HepG2 (cell line): ENCODE data around the gene MRPL38. TPM values are rescaled to one million over a fixed set of nuclear protein-coding genes. Genes with fewer than 3 reads are reported as not detected.

Source experiments
- ATAC-seq: fragments of 200-7000 bp; cut with Tn5 transposase; 3 replicates; pipeline ENCODE4 v1.9.1; 2020; ENCODE audit warnings: mild to moderate bottlenecking, moderate library complexity
- BruUV-seq: library from RNA; stranded (reverse); fragments of 400-500 nt; replicated peaks from 2 replicates; lab custom pipeline; 2021; lab: Mats Ljungman, UMichigan
- CTCF ChIA-PET: fragments of 300-600 bp; formaldehyde crosslinking; extraction: SDS; loops from one replicate; lab custom pipeline; 2021; ENCODE audit warnings: low total read pairs, inconsistent platforms, low intra/inter-chr PET ratio; lab: Yijun Ruan, JAX
- POLR2A ChIA-PET: fragments of 350-600 bp; sonication (Branson Sonifier 250); formaldehyde crosslinking; loops from one replicate; lab custom pipeline; 2020; ENCODE audit warnings: antibody characterized with exemption, inconsistent platforms; lab: Yijun Ruan, JAX
- DNase-seq: peaks from one replicate; pipeline ENCODE4 v3.0.0-alpha.2; 2015; ENCODE audit warnings: low spot score
- FAIRE-seq: peaks from 3 replicates; lab custom pipeline; 2011; peaks lifted over from hg19 to GRCh38; lab: Jason Lieb, UNC
- H2AFZ ChIP-seq: one replicate; pipeline ENCODE4 v1.6.1; 2011; ENCODE audit warnings: low read length, inconsistent platforms
- H3K27ac ChIP-seq: fragments of 300-600 bp; 3 replicates; pipeline ENCODE4 v1.8.0; 2011; ENCODE audit warnings: mixed run types, mild to moderate bottlenecking, mixed read lengths, low read length, inconsistent platforms; ENCODE audit not compliant: insufficient read depth; ENCODE audit errors: extremely low read length
- H3K27me3 ChIP-seq, 2 experiments: fragments of 200-600 bp in 1 of 2; 2 replicates in 1 of 2; 3 replicates in 1 of 2; pipeline versions ENCODE4 v1.6.0 to v1.8.0; 2011; ENCODE audit warnings: low read length in 2 of 2, mild to moderate bottlenecking in 2 of 2, moderate library complexity in 2 of 2, inconsistent platforms in 1 of 2; ENCODE audit not compliant: insufficient read depth in 2 of 2, control insufficient read depth in 1 of 2
- H3K36me3 ChIP-seq, 2 experiments: fragments of 200-600 bp in 1 of 2; replicated peaks in 1 of 2; 2 replicates in 1 of 2; 3 replicates in 1 of 2; pipeline versions ENCODE4 v1.5.1 to v1.8.0; 2011; ENCODE audit warnings: low read length in 2 of 2, inconsistent platforms in 1 of 2; ENCODE audit not compliant: insufficient read depth in 2 of 2, control insufficient read depth in 1 of 2
- H3K4me1 ChIP-seq: 2 replicates; pipeline ENCODE4 v1.5.1; 2012; ENCODE audit warnings: low read length, inconsistent platforms; ENCODE audit not compliant: insufficient read depth
- H3K4me2 ChIP-seq: 2 replicates; pipeline ENCODE4 v1.6.0; 2011; ENCODE audit warnings: low read depth, low read length, inconsistent platforms
- H3K4me3 ChIP-seq, 3 experiments: fragments of 200-600 bp in 1 of 3; sonication (generic), shearing (Covaris generic) in 1 of 3; replicated peaks in 1 of 3; 2 replicates each; pipeline ENCODE4 v1.5.1; 2011 to 2016; ENCODE audit warnings: low read length in 3 of 3, inconsistent platforms in 2 of 3, low read depth in 2 of 3, mild to moderate bottlenecking in 2 of 3, control low read depth in 1 of 3, mixed read lengths in 1 of 3; ENCODE audit not compliant: insufficient read depth in 1 of 3
- H3K79me2 ChIP-seq: one replicate; pipeline ENCODE4 v1.6.1; 2011; ENCODE audit warnings: low read length, inconsistent platforms; ENCODE audit not compliant: insufficient read depth
- H3K9ac ChIP-seq: 2 replicates; pipeline ENCODE4 v1.6.0; 2011; ENCODE audit warnings: mild to moderate bottlenecking, low read depth, low read length, inconsistent platforms; ENCODE audit not compliant: insufficient read depth
- H3K9me3 ChIP-seq: 2 replicates; pipeline ENCODE4 v1.5.1; 2012; ENCODE audit warnings: mild to moderate bottlenecking, low read length
- H4K20me1 ChIP-seq: 2 replicates; pipeline ENCODE4 v1.6.0; 2011; ENCODE audit warnings: inconsistent platforms, mild to moderate bottlenecking, low read length, moderate library complexity; ENCODE audit not compliant: insufficient read depth
- HNRNPL ChIP-seq: fragments of 200-400 bp; formaldehyde crosslinking; IDR thresholded peaks from 2 replicates; pipeline ENCODE4 v1.6.1; 2017; ENCODE audit warnings: mild to moderate bottlenecking, low read depth, low read length
- HOXA3 ChIP-seq: sonication (generic); formaldehyde crosslinking; IDR thresholded peaks from 2 replicates; pipeline ENCODE4 v1.5.0; 2020; ENCODE audit warnings: missing genetic modification reagents
- ZNF225 ChIP-seq: sonication (generic); formaldehyde crosslinking; IDR thresholded peaks from 2 replicates; pipeline ENCODE4 v1.4.0; 2020; ENCODE audit warnings: mild to moderate bottlenecking, missing genetic modification reagents
- ZNF3 ChIP-seq: IDR thresholded peaks from 2 replicates; pipeline ENCODE4 v1.7.0; 2017; ENCODE audit warnings: inconsistent platforms
- WGBS: methylation state at CpG from one replicate; pipeline ENCODE4 v1.1.6; 2017; ENCODE audit warnings: low lambda C conversion rate; 5-methylcytosine and 5-hydroxymethylcytosine counted together
- in situ Hi-C: cut with HindIII; loops from 2 replicates; pipeline ENCODE4 v1.10.0; 2017; ENCODE audit warnings: low pct_unique_long_range_greater_than_20kb; ENCODE audit not compliant: extremely low pct_ligation_motif_present
- intact Hi-C: fragments of 100-400 bp; cut with micrococcal nuclease; formaldehyde crosslinking; loops from one replicate; pipeline ENCODE4 v1.10.0; 2022; ENCODE audit not compliant: unreplicated experiment
- polyA plus RNA-seq, 8 experiments: library from polyadenylated mRNA; depleted of rRNA in 3 of 8; stranded (reverse) in 7 of 8; unstranded in 1 of 8; fragments of >200 nt; fragmentation: Illumina TruSeq in 4 of 8; extraction: Trizol in 4 of 8; gene quantifications; 2 replicates each; pipeline versions ENCODE4 v1.2.1 to v1.2.3, GENCODE V29; 2011 to 2016; ENCODE audit warnings: low read depth in 4 of 8, missing spikeins in 1 of 8, mixed read lengths in 1 of 8; ENCODE audit not compliant: insufficient read depth in 1 of 8
- total RNA-seq, 5 experiments: library from RNA; depleted of rRNA; stranded (reverse); fragments of >200 nt; fragmentation: Illumina TruSeq; extraction: Trizol; gene quantifications; 2 replicates each; pipeline ENCODE4 v1.2.3, GENCODE V29; 2016; ENCODE audit warnings: low read depth in 1 of 5
- TF ChIP-seq, protein P1 (sequence below): sonication (generic); formaldehyde crosslinking; IDR thresholded peaks from 2 replicates; pipeline ENCODE4 v1.5.1; 2020; ENCODE audit warnings: mild to moderate bottlenecking, missing genetic modification reagents, moderate library complexity

MRPL38 gene
- total and polyA plus RNA-seq, 2 of the 13 experiments (the other 11 are each of a cell fraction or from before 2014, with no cell fraction given) = 83.7 to 125 TPM

DNA sequence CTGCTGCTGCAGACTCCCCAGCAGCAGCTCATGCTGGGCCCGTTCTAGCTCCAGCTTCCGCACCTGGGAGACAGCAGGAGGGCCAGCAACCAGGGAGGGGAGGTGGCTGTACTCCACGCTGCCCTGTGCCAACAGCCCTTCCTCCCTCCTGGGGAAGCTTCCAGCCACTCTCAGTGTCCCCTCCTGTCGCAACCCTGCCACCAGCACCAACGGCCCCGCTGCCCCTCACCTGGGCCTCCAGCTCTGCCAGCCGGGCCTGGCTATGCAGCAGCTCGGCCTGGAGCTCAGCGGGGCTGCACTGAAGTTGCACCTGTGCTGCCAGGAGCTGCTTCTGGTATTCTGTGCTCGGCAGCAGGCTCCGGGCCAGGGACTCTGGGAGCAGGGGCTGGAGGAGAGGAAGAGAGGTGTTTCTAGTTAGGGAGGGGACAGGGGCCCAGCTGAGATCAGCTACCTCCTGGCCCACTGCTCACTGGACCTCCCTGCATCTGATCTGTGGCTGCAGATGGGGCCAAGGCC lies 15.4 kb upstream of the MRPL38 start:
- H3K9me3 ChIP-seq = no peaks in the 10 kb centered on the region
- TF ChIP-seq HNRNPL (0 out of 2 replicates have a peak, but pooled peaks have one; percentile 40), ZNF225 (CRISPR knock-in tag) (no peak)
- H4K20me1 ChIP-seq = no peaks in the 10 kb centered on the region
- FAIRE-seq = no peak
- ChIA-PET CTCF (no interaction called here), POLR2A (interaction anchor here (1.1 to 2.1 kb wide), 6 partner anchors 15 to 579 kb away, joined by 3 to 10 read pairs (median 4); partner anchors contain the start of gene MRPL38)
- in situ Hi-C loops = no loop called here
- WGBS = 71% methylated on average over 11 of the region's 11 CpGs
- no peak overlapping the region for H3K27ac ChIP-seq
- H3K4me1 ChIP-seq = peaks cover 39% of the 10 kb centered on the region
- H3K27me3 ChIP-seq = no peaks in the 10 kb centered on the region
- H3K79me2 ChIP-seq = no peaks in the 10 kb centered on the region
- BruUV-seq = no TSS peak
- H2AFZ ChIP-seq = no peak overlapping the region
- ATAC-seq = no peak
- no peak for DNase-seq
- H3K9ac ChIP-seq = no peak overlapping the region
- no peak overlapping the region for H3K4me2 ChIP-seq
- intact Hi-C loops = no loop called here
- H3K4me3 ChIP-seq = no peak overlapping the region
- no peaks in the 10 kb centered on the region for H3K36me3 ChIP-seq

DNA sequence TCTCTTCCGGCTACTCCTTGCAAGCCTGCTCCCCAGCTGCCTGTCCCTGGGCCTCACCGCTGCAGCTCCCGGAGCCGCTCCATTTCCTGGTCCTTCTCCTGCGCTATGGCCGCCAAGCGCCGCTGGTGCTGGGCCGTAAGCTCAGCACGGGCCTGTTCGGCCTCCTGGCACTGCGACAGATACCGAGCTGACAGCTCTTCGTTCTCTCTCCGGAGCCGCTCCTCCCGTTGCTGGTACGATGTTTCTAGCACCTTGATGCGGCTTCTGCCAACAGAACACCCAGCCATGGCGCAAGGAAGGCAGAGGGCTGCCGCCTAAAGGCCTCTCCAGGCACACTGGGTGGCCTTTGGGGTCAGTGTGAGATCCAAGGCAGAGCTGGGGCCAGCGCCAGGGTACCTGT lies 14.9 kb upstream of the MRPL38 start:
- ATAC-seq = no peak
- no peaks in the 10 kb centered on the region for H3K36me3 ChIP-seq
- no TSS peak for BruUV-seq
- H3K27ac ChIP-seq = no peak overlapping the region
- no peak overlapping the region for H3K4me2 ChIP-seq
- no peaks in the 10 kb centered on the region for H3K9me3 ChIP-seq
- WGBS = 94% methylated on average over 18 of the region's 22 CpGs
- no peak overlapping the region for H3K9ac ChIP-seq
- H3K4me3 ChIP-seq = no peak overlapping the region
- H2AFZ ChIP-seq = no peak overlapping the region
- no peaks in the 10 kb centered on the region for H4K20me1 ChIP-seq
- no peak for TF ChIP-seq ZNF3 (CRISPR knock-in tag)
- TF ChIP-seq, protein P1, sequence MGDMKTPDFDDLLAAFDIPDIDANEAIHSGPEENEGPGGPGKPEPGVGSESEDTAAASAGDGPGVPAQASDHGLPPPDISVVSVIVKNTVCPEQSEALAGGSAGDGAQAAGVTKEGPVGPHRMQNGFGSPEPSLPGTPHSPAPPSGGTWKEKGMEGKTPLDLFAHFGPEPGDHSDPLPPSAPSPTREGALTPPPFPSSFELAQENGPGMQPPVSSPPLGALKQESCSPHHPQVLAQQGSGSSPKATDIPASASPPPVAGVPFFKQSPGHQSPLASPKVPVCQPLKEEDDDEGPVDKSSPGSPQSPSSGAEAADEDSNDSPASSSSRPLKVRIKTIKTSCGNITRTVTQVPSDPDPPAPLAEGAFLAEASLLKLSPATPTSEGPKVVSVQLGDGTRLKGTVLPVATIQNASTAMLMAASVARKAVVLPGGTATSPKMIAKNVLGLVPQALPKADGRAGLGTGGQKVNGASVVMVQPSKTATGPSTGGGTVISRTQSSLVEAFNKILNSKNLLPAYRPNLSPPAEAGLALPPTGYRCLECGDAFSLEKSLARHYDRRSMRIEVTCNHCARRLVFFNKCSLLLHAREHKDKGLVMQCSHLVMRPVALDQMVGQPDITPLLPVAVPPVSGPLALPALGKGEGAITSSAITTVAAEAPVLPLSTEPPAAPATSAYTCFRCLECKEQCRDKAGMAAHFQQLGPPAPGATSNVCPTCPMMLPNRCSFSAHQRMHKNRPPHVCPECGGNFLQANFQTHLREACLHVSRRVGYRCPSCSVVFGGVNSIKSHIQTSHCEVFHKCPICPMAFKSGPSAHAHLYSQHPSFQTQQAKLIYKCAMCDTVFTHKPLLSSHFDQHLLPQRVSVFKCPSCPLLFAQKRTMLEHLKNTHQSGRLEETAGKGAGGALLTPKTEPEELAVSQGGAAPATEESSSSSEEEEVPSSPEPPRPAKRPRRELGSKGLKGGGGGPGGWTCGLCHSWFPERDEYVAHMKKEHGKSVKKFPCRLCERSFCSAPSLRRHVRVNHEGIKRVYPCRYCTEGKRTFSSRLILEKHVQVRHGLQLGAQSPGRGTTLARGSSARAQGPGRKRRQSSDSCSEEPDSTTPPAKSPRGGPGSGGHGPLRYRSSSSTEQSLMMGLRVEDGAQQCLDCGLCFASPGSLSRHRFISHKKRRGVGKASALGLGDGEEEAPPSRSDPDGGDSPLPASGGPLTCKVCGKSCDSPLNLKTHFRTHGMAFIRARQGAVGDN (CRISPR knock-in tag) = peak; percentile 8; the same call in 1 of the 2 replicates
- 0 out of 2 replicates have a peak, but pooled peaks have one; percentile 8 for TF ChIP-seq HNRNPL
- 0 out of 2 replicates have a peak, but pooled peaks have one; percentile 15 for TF ChIP-seq HOXA3 (CRISPR knock-in tag)
- H3K79me2 ChIP-seq = no peaks in the 10 kb centered on the region
- ChIA-PET CTCF (no interaction called here), POLR2A (interaction anchor here (1.1 to 2.1 kb wide), 6 partner anchors 14 to 580 kb away, joined by 3 to 10 read pairs (median 4); partner anchors contain the start of gene MRPL38)
- peaks cover 44% of the 10 kb centered on the region for H3K4me1 ChIP-seq
- in situ Hi-C loops = no loop called here
- H3K27me3 ChIP-seq = no peaks in the 10 kb centered on the region
- intact Hi-C loops = no loop called here
- no peak for DNase-seq
- no peak for FAIRE-seq
